HUES6 (cell line): ENCODE measurements around the gene HK2.
"Not testable (repeated sequence)": the region's sequence is repeated elsewhere in the genome, so short reads cannot be mapped to it uniquely, and the experiment has no call there.

Source experiments
- H3K27ac ChIP-seq: 2 replicates; pipeline ENCODE4 v1.7.0; 2013; ENCODE audit warnings: low read depth, mild to moderate bottlenecking, low read length, inconsistent platforms
- H3K27me3 ChIP-seq: 2 replicates; pipeline ENCODE4 v1.6.1; 2013; ENCODE audit warnings: low read length; ENCODE audit not compliant: control insufficient read depth, insufficient read depth
- H3K36me3 ChIP-seq: 2 replicates; pipeline ENCODE4 v1.6.1; 2013; ENCODE audit warnings: low read length; ENCODE audit not compliant: control insufficient read depth, insufficient read depth
- H3K4me1 ChIP-seq: 2 replicates; pipeline ENCODE4 v1.6.1; 2013; ENCODE audit warnings: low read length; ENCODE audit not compliant: control insufficient read depth, insufficient read depth
- H3K4me3 ChIP-seq: 2 replicates; pipeline ENCODE4 v1.5.1; 2013; ENCODE audit warnings: low read depth, low read length
- H3K9ac ChIP-seq: one replicate; pipeline ENCODE4 v1.6.1; 2013; ENCODE audit warnings: mild to moderate bottlenecking, low read length
- H3K9me3 ChIP-seq: 2 replicates; pipeline ENCODE4 v1.6.1; 2013; ENCODE audit warnings: low read depth, low read length; ENCODE audit not compliant: control insufficient read depth, insufficient read depth

Gene HK2

GRCh38 chr2:74833418-74834233, at the start of gene HK2:
Gene HK2 (plus strand): TSS chr2:74834127. CDS start chr2:74834581, 454 bp downstream.
- H3K4me3 ChIP-seq, result peak within 1 kb of the TSS; percentile 85
- H3K9ac ChIP-seq, result peak within 1 kb of the TSS; percentile 96
- peaks cover 34% of the 10 kb centered on the region for H3K4me1 ChIP-seq
- H3K27ac ChIP-seq, result peak within 1 kb of the TSS; percentile 97
- H3K36me3 ChIP-seq, result no peaks in the 10 kb centered on the region
- H3K9me3 ChIP-seq, result no peaks in the 10 kb centered on the region
- no peaks in the 10 kb centered on the region for H3K27me3 ChIP-seq

- no peak overlapping the region for H3K9ac ChIP-seq
- H3K4me3 ChIP-seq, result no peak overlapping the region
- H3K27ac ChIP-seq, result no peak overlapping the region
- no peaks in the 10 kb centered on the region for H3K27me3 ChIP-seq
- no peaks in the 10 kb centered on the region for H3K36me3 ChIP-seq
- H3K4me1 ChIP-seq, result no peaks in the 10 kb centered on the region
- peaks cover 3% of the 10 kb centered on the region; the same call in 1 of the 2 replicates for H3K9me3 ChIP-seq
These were observed 44.7 kb upstream of the HK2 start for GRCh38 chr2:74789271-74789670.

- Histone ChIP-seq H3K9ac (no peak overlapping the region), H3K4me1 (no peaks in the 10 kb centered on the region), H3K9me3 (peaks cover 3% of the 10 kb centered on the region; the same call in 1 of the 2 replicates), H3K27me3 (no peaks in the 10 kb centered on the region), H3K36me3 (no peaks in the 10 kb centered on the region), H3K27ac (no peak overlapping the region), H3K4me3 (no peak overlapping the region)
These were observed 41.6 kb upstream of the HK2 start for GRCh38 chr2:74792282-74792681.

GRCh38 chr2:74794878-74795277, 39.0 kb upstream of the HK2 start:
- not testable (repeated sequence) for H3K4me1 ChIP-seq, H3K4me3 ChIP-seq, H3K27me3 ChIP-seq, H3K9ac ChIP-seq, H3K9me3 ChIP-seq, H3K36me3 ChIP-seq, H3K27ac ChIP-seq

GRCh38 chr2:74806355-74806839, 27.5 kb upstream of the HK2 start:
- no peaks in the 10 kb centered on the region for H3K9me3 ChIP-seq
- H3K4me3 ChIP-seq, result no peak overlapping the region
- no peak overlapping the region for H3K27ac ChIP-seq
- H3K36me3 ChIP-seq, result no peaks in the 10 kb centered on the region
- no peaks in the 10 kb centered on the region; the same call in 1 of the 2 replicates for H3K27me3 ChIP-seq
- no peak overlapping the region for H3K9ac ChIP-seq
- 0 out of 2 replicates have a peak, but pooled peaks cover 6% of the 10 kb centered on the region for H3K4me1 ChIP-seq

GRCh38 chr2:74806920-74807319, 27.0 kb upstream of the HK2 start:
- Histone ChIP-seq H3K27ac (no peak overlapping the region), H3K4me1 (0 out of 2 replicates have a peak, but pooled peaks cover 6% of the 10 kb centered on the region), H3K9ac (no peak overlapping the region)

GRCh38 chr2:74812787-74813590, 20.9 kb upstream of the HK2 start:
- H3K9me3 ChIP-seq, result no peaks in the 10 kb centered on the region
- no peaks in the 10 kb centered on the region for H3K36me3 ChIP-seq
- no peaks in the 10 kb centered on the region for H3K4me1 ChIP-seq
- H3K4me3 ChIP-seq, result no peak overlapping the region
- no peaks in the 10 kb centered on the region; the same call in 1 of the 2 replicates for H3K27me3 ChIP-seq
- H3K9ac ChIP-seq, result no peak overlapping the region
- no peak overlapping the region for H3K27ac ChIP-seq

More at GRCh38 chr2:74806920-74807319, 27.0 kb upstream of the HK2 start:
- Histone ChIP-seq H3K4me3 (no peak overlapping the region), H3K36me3 (no peaks in the 10 kb centered on the region), H3K27me3 (no peaks in the 10 kb centered on the region; the same call in 1 of the 2 replicates), H3K9me3 (no peaks in the 10 kb centered on the region)

- H3K4me1 ChIP-seq, result no peaks in the 10 kb centered on the region
- H3K36me3 ChIP-seq, result no peaks in the 10 kb centered on the region
- H3K27me3 ChIP-seq, result no peaks in the 10 kb centered on the region; the same call in 1 of the 2 replicates
- no peak overlapping the region for H3K4me3 ChIP-seq
- no peaks in the 10 kb centered on the region for H3K9me3 ChIP-seq
- no peak overlapping the region for H3K27ac ChIP-seq
- H3K9ac ChIP-seq, result no peak overlapping the region
These were observed 19.8 kb upstream of the HK2 start for GRCh38 chr2:74814102-74814501.

GRCh38 chr2:74815941-74816340, 18.0 kb upstream of the HK2 start:
- Histone ChIP-seq H3K4me1 (no peaks in the 10 kb centered on the region), H3K9ac (no peak overlapping the region), H3K4me3 (no peak overlapping the region), H3K27me3 (no peaks in the 10 kb centered on the region; the same call in 1 of the 2 replicates), H3K9me3 (no peaks in the 10 kb centered on the region), H3K36me3 (no peaks in the 10 kb centered on the region), H3K27ac (no peak overlapping the region)

- Histone ChIP-seq H3K27ac (no peak overlapping the region), H3K9me3 (no peaks in the 10 kb centered on the region), H3K4me1 (no peaks in the 10 kb centered on the region), H3K4me3 (no peak overlapping the region), H3K27me3 (no peaks in the 10 kb centered on the region; the same call in 1 of the 2 replicates), H3K9ac (no peak overlapping the region), H3K36me3 (no peaks in the 10 kb centered on the region)
These were observed 17.2 kb upstream of the HK2 start for GRCh38 chr2:74816540-74817303.
